HL-60 (cell line): Measurements from ENCODE around the gene WWOX.

ENCODE experiments used
- DNase-seq, 2 experiments: peaks; one replicate each; pipeline ENCODE4 v3.0.0-alpha.2; 2010 to 2020; ENCODE audit warnings: low read depth in 1 of 2, low spot score in 1 of 2
- H3K27ac ChIP-seq: fragments of 250-450 bp; sonication (Bioruptor Pico); replicated peaks from 2 replicates; pipeline ENCODE4 v1.5.1; 2020; ENCODE audit warnings: mild to moderate bottlenecking, moderate library complexity
- H3K27me3 ChIP-seq: fragments of 250-450 bp; sonication (Bioruptor Pico); 2 replicates; pipeline ENCODE4 v1.5.1; 2021; ENCODE audit warnings: mild to moderate bottlenecking, moderate library complexity; ENCODE audit not compliant: insufficient read depth, poor library complexity, severe bottlenecking
- H3K4me3 ChIP-seq: replicated peaks from 2 replicates; pipeline ENCODE4 v1.5.1; 2011; ENCODE audit warnings: mild to moderate bottlenecking, control low read depth, low read length; ENCODE audit not compliant: insufficient read depth
- CTCF ChIP-seq: IDR thresholded peaks from one replicate; pipeline ENCODE4 v1.5.1; 2011; ENCODE audit warnings: low read length, control low read depth, inconsistent platforms; ENCODE audit not compliant: insufficient read depth
- GABPA ChIP-seq: IDR thresholded peaks from 2 replicates; pipeline ENCODE4 v1.6.1; 2012; ENCODE audit warnings: low read depth
- POLR2AphosphoS5 ChIP-seq: IDR thresholded peaks from 2 replicates; pipeline ENCODE4 v1.6.1; 2012; ENCODE audit warnings: low read depth
- SPI1 ChIP-seq: IDR thresholded peaks from 2 replicates; pipeline ENCODE4 v1.6.1; 2012; ENCODE audit warnings: low read depth, mild to moderate bottlenecking, borderline replicate concordance
- TF ChIP-seq, protein P1 (sequence below): IDR thresholded peaks from 2 replicates; pipeline ENCODE4 v1.6.1; 2012; ENCODE audit warnings: low read depth; ENCODE audit not compliant: insufficient replicate concordance

The WWOX gene

GRCh38 chr16:78437352-78437968, 338.0 kb downstream of the WWOX start:
- H3K27me3 ChIP-seq: no peaks in the 10 kb centered on the region
- H3K4me3 ChIP-seq: no peak overlapping the region
- TF ChIP-seq SPI1 (no peak), CTCF (peak; percentile 89), POLR2AphosphoS5 (no peak), GABPA (no peak)
- TF ChIP-seq, protein P1, sequence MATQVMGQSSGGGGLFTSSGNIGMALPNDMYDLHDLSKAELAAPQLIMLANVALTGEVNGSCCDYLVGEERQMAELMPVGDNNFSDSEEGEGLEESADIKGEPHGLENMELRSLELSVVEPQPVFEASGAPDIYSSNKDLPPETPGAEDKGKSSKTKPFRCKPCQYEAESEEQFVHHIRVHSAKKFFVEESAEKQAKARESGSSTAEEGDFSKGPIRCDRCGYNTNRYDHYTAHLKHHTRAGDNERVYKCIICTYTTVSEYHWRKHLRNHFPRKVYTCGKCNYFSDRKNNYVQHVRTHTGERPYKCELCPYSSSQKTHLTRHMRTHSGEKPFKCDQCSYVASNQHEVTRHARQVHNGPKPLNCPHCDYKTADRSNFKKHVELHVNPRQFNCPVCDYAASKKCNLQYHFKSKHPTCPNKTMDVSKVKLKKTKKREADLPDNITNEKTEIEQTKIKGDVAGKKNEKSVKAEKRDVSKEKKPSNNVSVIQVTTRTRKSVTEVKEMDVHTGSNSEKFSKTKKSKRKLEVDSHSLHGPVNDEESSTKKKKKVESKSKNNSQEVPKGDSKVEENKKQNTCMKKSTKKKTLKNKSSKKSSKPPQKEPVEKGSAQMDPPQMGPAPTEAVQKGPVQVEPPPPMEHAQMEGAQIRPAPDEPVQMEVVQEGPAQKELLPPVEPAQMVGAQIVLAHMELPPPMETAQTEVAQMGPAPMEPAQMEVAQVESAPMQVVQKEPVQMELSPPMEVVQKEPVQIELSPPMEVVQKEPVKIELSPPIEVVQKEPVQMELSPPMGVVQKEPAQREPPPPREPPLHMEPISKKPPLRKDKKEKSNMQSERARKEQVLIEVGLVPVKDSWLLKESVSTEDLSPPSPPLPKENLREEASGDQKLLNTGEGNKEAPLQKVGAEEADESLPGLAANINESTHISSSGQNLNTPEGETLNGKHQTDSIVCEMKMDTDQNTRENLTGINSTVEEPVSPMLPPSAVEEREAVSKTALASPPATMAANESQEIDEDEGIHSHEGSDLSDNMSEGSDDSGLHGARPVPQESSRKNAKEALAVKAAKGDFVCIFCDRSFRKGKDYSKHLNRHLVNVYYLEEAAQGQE: no peak
- H3K27ac ChIP-seq: no peak overlapping the region
- DNase-seq: peak; percentile 8 to 25

DNA sequence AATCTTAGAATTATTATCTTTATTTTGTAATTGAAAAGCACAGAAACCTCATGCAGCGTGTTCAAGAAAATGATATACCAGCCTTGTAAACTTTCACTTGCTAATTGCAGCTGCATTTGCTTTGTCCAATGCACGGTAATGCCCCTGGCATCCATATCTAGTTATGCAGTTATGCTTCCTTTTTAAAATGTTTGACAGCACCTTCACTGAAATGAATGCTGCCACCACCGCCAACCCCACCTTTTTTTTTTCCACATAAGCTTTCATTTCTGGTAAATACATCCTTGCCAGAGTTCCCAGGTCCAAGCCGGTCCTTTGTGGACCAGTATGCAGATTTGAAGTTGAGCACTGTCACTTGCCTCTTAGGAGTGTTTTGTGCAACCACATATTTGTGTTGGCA, 338.8 kb downstream of the WWOX start:
- no peak overlapping the region for H3K4me3 ChIP-seq
- no peak for TF ChIP-seq SPI1
- TF ChIP-seq GABPA: no peak
- TF ChIP-seq CTCF: no peak
- TF ChIP-seq POLR2AphosphoS5: no peak
- TF ChIP-seq, protein P1: no peak
- no peak overlapping the region for H3K27ac ChIP-seq
- DNase-seq: no peak
- no peaks in the 10 kb centered on the region for H3K27me3 ChIP-seq

GRCh38 chr16:78438632-78439031, 339.2 kb downstream of the WWOX start:
- DNase-seq: no peak
- no peaks in the 10 kb centered on the region for H3K27me3 ChIP-seq
- no peak overlapping the region for H3K27ac ChIP-seq
- no peak overlapping the region for H3K4me3 ChIP-seq
- TF ChIP-seq SPI1: no peak
- TF ChIP-seq, protein P1: no peak
